ENCODE results near the gene EFNA1.

Gene EFNA1, protein sequence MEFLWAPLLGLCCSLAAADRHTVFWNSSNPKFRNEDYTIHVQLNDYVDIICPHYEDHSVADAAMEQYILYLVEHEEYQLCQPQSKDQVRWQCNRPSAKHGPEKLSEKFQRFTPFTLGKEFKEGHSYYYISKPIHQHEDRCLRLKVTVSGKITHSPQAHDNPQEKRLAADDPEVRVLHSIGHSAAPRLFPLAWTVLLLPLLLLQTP

DNA sequence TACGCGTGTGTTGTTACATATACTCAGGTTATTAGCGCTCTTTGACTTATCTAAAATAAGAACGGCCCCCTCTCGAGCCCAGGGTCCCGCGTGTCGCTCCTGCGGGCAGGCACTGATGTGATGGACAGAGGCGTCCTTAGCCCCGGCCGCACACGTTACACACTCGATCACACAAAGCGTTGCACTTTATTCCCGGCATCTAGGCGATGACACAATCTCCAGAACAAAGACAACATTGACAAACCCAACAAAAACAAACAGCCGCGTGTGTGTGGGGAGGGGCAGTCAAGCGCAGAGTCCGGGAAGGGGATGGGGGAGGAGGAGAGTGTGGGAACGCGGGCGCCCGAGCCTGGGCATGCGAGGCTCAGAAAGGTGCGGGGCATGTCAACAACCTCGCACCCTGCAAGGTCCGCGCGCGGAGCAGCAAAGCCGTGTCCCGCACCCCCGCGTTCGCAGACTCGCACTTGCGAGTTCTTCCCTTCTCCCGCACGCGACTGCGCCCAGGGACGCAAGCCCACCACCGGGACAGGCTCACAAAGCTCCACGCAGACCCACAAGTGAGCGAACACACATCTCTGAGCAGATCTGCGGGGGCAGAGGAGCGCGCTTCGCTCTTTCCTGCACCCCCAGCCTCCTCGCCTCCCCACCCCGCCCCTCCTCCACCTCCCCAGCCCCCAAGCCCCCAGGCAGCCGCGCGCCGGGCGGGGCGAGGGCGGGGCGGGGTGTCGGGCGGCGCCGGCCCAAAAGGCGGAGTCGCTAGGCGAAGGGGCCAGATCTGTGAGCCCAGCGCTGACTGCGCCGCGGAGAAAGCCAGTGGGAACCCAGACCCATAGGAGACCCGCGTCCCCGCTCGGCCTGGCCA lies at the start of gene EFNA1:
EFNA1 (plus strand) TSS at position 772 of the 862 bp plus-strand sequence. CDS start 102 bp downstream, outside the sequence.
- in situ Hi-C loops (cut with MboI; ENCODE audit: low sequenced_read_pairs) = no loop called here

DNA sequence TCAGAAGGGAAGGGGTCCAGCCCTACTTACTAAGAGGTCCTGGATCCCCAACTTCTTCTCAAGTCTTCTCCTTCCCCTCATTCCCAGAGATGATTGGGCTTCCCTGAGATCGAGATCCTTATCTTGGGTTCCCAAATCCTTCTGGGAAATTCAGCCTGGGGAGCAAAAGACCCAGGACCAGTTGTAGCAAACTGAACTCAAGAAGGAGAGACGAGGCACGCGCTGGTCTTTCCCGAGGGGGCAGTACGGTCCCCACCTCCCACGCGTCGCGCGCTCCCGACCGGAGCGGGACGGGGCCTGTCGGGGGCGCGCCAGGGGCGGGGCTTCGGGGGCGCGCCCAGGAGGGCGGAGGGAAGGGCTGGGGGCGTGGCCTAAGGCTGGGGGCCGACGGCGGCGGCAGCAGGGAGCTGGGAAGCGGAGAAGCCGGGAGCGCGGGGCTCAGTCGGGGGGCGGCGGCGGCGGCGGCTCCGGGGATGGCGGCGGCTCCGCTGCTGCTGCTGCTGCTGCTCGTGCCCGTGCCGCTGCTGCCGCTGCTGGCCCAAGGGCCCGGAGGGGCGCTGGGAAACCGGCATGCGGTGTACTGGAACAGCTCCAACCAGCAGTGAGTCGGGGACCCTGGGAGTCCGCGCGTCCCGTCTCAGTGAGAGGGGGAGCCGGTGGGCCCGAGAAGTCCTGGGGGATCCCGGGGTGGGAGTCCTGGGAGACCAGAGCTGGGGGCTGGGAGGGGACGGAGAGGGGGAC lies 49.0 kb upstream of the EFNA1 start, which contains the start of gene EFNA3:
EFNA3 (plus strand) TSS at position 369 of the 741 bp plus-strand sequence; CDS start at position 474, 105 bp downstream.
- in situ Hi-C loops (cut with MboI; ENCODE audit: low sequenced_read_pairs) = no loop called here

GRCh38 chr1:155079210-155079486 lies 48.5 kb upstream of the EFNA1 start:
- in situ Hi-C loops (cut with MboI; ENCODE audit: low sequenced_read_pairs) = no loop called here

DNA sequence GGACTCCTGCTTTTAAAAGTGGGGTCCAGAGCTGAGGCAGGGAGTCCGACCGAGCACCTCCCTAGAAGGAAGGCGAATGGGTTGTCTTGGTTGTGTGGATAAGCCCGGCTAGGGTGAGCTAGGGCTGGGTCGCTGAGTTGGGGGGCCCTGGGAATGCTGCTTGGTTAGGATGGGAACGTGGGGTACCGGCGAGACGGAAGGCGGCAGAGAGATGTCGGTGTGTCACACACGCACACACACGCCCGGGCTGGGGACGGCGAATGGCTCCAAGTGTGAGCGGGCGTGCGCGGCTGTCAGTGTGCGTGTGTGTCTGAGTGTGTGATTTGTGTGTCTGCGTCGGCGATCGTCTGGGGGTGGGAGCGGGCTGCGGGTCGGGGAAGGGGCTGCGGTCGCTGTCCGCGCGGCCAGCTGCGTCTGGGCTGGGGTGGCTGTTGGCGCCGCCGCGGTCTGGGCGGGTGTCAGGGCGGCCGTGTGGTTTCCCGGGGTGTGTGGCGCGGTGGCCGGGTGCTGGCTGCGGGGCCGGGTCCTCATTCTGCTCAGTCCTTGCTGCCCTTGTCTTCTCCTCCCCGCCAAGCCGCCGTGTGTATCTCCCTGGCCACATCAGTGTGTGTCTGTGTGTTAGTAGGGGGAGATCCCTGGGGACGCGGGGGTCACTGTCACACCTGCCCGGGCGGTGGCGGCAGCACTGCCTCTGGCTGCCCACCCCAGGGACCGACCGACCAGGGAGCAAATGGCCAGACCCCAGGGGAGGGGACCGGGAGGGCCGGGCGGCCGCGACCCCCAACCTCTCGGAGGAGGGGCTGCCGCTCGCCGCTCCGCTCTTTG lies 48.0 kb upstream of the EFNA1 start:
- in situ Hi-C loops (cut with MboI; ENCODE audit: low sequenced_read_pairs) = no loop called here

GRCh38 chr1:155080312-155081228 lies 47.1 kb upstream of the EFNA1 start:
- in situ Hi-C loops (cut with MboI; ENCODE audit: low sequenced_read_pairs) = no loop called here

DNA sequence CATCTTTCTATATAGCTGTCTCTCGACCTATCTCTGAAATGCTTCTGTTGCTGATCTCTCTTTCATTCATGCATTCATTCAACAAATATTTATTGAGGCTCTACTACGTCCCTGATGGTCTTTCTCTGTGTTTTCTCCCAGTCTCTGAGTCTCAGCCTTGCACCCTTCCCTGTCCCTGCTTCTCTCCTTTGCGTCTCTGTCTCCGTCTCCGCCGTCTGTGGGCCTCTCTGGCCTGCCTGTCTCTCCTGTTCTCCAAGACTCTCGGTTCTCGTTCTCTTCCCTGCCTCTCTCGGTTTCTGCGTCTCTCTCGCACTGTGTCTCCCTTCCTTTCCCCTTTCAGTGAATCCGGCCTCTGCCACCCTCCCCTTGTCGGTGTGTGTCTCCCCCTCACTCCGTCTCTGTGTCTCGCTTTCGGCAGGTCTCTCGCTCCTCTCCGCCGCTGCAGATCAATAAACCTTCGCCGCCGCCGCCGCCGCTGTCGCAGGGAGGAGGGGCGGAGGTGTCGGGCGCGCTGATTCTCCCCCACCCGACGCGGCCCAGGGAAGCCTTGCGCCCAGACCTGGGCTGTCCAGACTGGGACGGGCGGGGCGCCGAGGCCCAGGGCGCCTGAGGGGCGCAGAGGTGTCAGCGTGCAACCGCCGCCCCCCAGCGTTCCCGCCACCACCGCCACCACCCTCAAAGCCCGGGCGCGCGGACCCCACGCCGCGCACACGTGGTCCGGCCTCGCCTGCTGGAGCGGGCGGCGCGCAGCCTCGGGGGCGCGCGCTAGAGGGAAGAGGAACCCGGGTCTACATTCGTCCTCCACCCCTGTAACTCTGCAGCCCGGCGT lies 46.0 kb upstream of the EFNA1 start:
- in situ Hi-C loops (cut with MboI; ENCODE audit: low sequenced_read_pairs) = no loop called here

GRCh38 chr1:155082301-155083051 lies 45.2 kb upstream of the EFNA1 start:
- in situ Hi-C loops (cut with MboI; ENCODE audit: low sequenced_read_pairs) = no loop called here

DNA sequence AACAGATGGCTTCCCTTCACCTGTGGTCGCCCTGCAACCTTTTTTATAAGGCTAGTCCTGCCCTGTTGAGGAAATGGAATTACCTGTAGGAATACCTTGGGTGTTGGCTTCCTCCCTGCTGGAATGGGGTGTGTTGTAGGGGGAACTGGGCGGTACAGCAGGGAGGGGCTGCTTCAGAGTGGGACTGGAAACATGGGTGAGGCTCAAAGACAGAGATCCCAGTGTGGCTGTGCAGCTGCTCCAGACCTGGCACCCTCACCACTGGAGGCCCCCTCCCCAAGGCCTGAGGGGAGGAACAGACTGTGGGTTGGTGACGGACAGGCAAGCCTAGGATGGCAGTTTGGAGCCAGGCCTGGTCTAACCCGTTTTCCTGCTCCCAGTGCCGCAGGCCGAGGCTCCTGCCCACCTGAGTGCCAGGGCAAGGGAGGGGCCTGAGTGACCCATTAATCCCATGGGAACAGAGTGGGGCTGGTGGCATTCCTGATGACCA lies 44.6 kb upstream of the EFNA1 start:
- in situ Hi-C loops (cut with MboI; ENCODE audit: low sequenced_read_pairs) = no loop called here

GRCh38 chr1:155083865-155084721 lies 43.6 kb upstream of the EFNA1 start:
- in situ Hi-C loops (cut with MboI; ENCODE audit: low sequenced_read_pairs) = no loop called here

DNA sequence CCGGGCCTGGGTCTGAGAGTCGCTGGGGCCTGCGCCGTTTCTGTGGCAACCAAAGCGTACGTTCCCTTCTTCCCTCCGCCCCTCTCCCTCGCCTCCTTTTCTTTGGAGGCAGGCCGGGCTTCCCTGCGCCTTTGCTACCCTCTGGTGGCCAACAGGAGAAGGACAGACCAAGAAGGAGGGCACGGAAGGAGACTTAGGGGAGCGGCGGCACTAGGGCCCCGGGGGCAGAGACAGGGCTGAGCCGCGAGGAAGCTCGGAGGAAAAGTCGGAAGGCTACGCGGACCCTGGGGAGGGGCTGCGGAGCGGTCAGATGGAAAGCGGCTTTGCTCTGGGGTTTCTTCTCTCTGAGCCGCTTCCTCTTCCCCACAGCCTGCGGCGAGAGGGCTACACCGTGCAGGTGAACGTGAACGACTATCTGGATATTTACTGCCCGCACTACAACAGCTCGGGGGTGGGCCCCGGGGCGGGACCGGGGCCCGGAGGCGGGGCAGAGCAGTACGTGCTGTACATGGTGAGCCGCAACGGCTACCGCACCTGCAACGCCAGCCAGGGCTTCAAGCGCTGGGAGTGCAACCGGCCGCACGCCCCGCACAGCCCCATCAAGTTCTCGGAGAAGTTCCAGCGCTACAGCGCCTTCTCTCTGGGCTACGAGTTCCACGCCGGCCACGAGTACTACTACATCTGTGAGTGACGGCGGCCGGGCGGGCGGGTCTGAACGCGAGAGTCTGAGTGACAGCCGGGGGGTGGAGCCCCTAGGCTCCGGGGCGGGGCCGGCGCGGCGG lies 42.8 kb upstream of the EFNA1 start:
- in situ Hi-C loops (cut with MboI; ENCODE audit: low sequenced_read_pairs) = no loop called here

DNA sequence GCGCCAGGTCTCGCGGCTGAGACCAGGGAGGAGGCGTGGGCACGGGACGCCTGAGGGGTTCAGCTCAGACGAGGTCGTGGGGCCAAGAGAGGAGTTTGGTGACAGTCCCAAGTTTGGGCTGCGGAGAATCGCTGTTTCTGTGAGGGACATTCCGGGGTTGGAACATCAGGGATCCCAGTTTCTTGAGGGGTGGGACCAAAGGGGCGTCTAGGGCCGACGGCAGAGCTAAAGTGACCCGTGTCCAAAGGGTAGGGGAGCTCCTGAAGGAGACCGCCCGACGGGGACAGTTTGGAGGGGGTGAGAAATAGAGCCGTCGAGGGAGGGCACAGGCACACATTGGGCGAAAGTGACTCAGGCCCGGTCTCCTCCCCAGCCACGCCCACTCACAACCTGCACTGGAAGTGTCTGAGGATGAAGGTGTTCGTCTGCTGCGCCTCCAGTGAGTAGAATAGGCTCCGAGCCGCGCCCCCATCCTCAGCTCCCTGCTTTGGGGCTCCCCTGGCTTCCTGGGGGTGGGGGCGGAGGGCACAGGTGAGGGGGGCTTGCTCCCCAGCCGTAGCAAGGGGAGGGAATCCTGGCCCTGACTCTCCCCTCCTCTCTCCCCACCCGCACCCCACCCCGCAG lies 42.1 kb upstream of the EFNA1 start:
- in situ Hi-C loops (cut with MboI; ENCODE audit: low sequenced_read_pairs) = no loop called here

DNA sequence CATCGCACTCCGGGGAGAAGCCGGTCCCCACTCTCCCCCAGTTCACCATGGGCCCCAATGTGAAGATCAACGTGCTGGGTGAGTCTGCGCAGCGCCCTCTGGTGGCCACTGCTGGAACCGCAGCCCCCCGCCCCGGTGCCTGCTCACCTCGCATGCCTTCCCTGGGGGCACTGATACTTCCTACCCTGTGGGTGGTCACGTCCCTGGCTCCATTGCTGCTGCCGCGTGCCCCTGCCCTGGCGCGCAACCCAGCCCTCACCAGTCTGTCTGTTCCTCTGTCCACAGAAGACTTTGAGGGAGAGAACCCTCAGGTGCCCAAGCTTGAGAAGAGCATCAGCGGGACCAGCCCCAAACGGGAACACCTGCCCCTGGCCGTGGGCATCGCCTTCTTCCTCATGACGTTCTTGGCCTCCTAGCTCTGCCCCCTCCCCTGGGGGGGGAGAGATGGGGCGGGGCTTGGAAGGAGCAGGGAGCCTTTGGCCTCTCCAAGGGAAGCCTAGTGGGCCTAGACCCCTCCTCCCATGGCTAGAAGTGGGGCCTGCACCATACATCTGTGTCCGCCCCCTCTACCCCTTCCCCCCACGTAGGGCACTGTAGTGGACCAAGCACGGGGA lies 41.4 kb upstream of the EFNA1 start:
- in situ Hi-C loops (cut with MboI; ENCODE audit: low sequenced_read_pairs) = no loop called here

- in situ Hi-C loops (cut with MboI; ENCODE audit: low sequenced_read_pairs) = no loop called here
Measured at GRCh38 chr1:155086856-155087535, 40.7 kb upstream of the EFNA1 start.

DNA sequence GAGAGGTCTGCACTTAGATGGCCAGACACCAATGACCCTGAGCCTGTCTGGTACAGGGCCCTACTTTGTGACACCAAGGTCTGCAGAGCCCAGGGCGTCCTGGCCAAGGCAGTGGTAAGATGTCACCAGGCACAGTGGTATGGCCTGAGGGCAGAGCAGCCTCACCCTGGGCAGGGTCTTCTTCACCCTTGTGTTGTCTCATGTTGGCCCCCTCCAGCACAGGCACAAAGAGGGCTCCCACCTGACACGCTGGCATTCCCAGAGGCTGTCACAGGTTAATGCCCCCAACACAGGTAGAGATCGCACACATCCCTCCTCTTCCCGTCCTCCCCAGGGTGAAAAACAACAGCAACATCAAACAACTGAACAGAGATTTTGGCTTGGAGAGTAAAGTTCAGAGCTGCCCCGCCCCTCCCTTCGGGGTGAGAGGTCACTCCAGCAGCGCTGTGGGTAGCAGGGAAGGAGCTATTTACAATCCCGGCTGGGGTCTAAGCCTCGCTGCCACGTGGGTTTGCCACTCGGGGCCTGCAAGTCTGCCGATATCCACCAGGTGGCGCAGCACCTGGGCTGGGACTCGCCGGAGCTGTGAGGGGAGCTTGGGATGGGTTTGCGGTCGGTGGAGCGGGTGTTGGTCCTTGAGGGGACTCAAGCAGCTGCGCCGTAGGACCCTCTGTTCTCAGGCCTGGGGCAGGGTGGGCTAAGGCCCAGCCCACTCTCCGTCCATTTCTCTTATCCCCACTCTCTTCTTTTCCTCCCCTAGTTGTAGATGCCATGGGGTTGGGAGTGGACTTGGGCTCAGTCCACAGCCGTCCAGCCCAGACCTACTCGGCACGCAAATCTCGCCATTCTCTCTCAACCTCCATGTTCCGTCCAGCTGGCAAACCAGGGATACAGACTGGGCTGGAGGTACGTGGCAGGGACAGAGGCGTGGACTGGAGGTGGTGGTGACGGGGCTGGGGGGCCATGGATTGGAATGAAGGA lies 36.3 kb upstream of the EFNA1 start:
- in situ Hi-C loops (cut with MboI; ENCODE audit: low sequenced_read_pairs) = no loop called here

Data from HL-60/S4 treated with phorbol 12-myristate 13-acetate at 8.2 ng/mL for 4 days and 3 days (cell line).